ENCODE results near the gene CXorf58.
A peak's percentile ranks its signal among the peaks of the same experiment; 100 is the strongest.

Gene CXorf58

GRCh38 chrX:23919706-23920320, 12.0 kb downstream of the CXorf58 start:
- H3K4me1 ChIP-seq (ENCODE audit: control insufficient read depth in 5 of 5, insufficient read depth in 5 of 5, low read length in 5 of 5) = no peaks in the 10 kb centered on the region
- peaks cover 0 to 7% (median 3%) of the 10 kb centered on the region in 5 donors for H3K27me3 ChIP-seq (ENCODE audit: control insufficient read depth in 5 of 5, insufficient read depth in 4 of 5, low read length in 5 of 5)
- no peak overlapping the region for H3K27ac ChIP-seq (ENCODE audit: low read depth, low read length)
- H3K36me3 ChIP-seq (ENCODE audit: control insufficient read depth in 5 of 5, insufficient read depth in 5 of 5, low read length in 5 of 5) = no peaks in the 10 kb centered on the region
- H3K9me3 ChIP-seq (ENCODE audit: control insufficient read depth in 5 of 5, low read length in 5 of 5) = peaks cover 0 to 4% (median 3%) of the 10 kb centered on the region in 5 donors
- no peak overlapping the region for H3K9ac ChIP-seq (ENCODE audit: low read length in 5 of 5)
- no peak overlapping the region for H3K4me3 ChIP-seq (ENCODE audit: low read depth in 1 of 5, low read length in 5 of 5)

- H3K4me3 ChIP-seq (ENCODE audit: low read depth in 1 of 5, low read length in 5 of 5) = no peak overlapping the region
Measured at GRCh38 chrX:23926015-23926414, 18.2 kb downstream of the CXorf58 start.

GRCh38 chrX:23930894-23931604, 23.2 kb downstream of the CXorf58 start:
- no peaks in the 10 kb centered on the region for H3K4me1 ChIP-seq (ENCODE audit: control insufficient read depth in 5 of 5, insufficient read depth in 5 of 5, low read length in 5 of 5)

More at GRCh38 chrX:23926015-23926414, 18.2 kb downstream of the CXorf58 start:
- no peaks in the 10 kb centered on the region for H3K36me3 ChIP-seq (ENCODE audit: control insufficient read depth in 5 of 5, insufficient read depth in 5 of 5, low read length in 5 of 5)
- no peak overlapping the region for H3K9ac ChIP-seq (ENCODE audit: low read length in 5 of 5)
- peaks cover 0 to 6% (median 3%) of the 10 kb centered on the region in 5 donors for H3K27me3 ChIP-seq (ENCODE audit: control insufficient read depth in 5 of 5, insufficient read depth in 4 of 5, low read length in 5 of 5)
- no peaks in the 10 kb centered on the region for H3K4me1 ChIP-seq (ENCODE audit: control insufficient read depth in 5 of 5, insufficient read depth in 5 of 5, low read length in 5 of 5)
- H3K27ac ChIP-seq (ENCODE audit: low read depth, low read length) = no peak overlapping the region
- no peaks in the 10 kb centered on the region for H3K9me3 ChIP-seq (ENCODE audit: control insufficient read depth in 5 of 5, low read length in 5 of 5)

GRCh38 chrX:23932046-23932445, 24.2 kb downstream of the CXorf58 start:
- Histone ChIP-seq H3K4me1 (ENCODE audit: control insufficient read depth in 5 of 5, insufficient read depth in 5 of 5, low read length in 5 of 5) (no peaks in the 10 kb centered on the region), H3K27me3 (ENCODE audit: control insufficient read depth in 5 of 5, insufficient read depth in 4 of 5, low read length in 5 of 5) (peaks cover 0 to 4% (median 0%) of the 10 kb centered on the region in 5 donors), H3K9me3 (ENCODE audit: control insufficient read depth in 5 of 5, low read length in 5 of 5) (no peaks in the 10 kb centered on the region), H3K4me3 (ENCODE audit: low read depth in 1 of 5, low read length in 5 of 5) (no peak overlapping the region), H3K36me3 (ENCODE audit: control insufficient read depth in 5 of 5, insufficient read depth in 5 of 5, low read length in 5 of 5) (no peaks in the 10 kb centered on the region), H3K9ac (ENCODE audit: low read length in 5 of 5) (no peak overlapping the region), H3K27ac (ENCODE audit: low read depth, low read length) (no peak overlapping the region)

More at GRCh38 chrX:23930894-23931604, 23.2 kb downstream of the CXorf58 start:
- H3K4me3 ChIP-seq (ENCODE audit: low read depth in 1 of 5, low read length in 5 of 5) = no peak overlapping the region
- no peak overlapping the region for H3K27ac ChIP-seq (ENCODE audit: low read depth, low read length)
- H3K9me3 ChIP-seq (ENCODE audit: control insufficient read depth in 5 of 5, low read length in 5 of 5) = no peaks in the 10 kb centered on the region
- H3K36me3 ChIP-seq (ENCODE audit: control insufficient read depth in 5 of 5, insufficient read depth in 5 of 5, low read length in 5 of 5) = no peaks in the 10 kb centered on the region
- H3K9ac ChIP-seq (ENCODE audit: low read length in 5 of 5) = no peak overlapping the region
- peaks cover 0 to 4% (median 0%) of the 10 kb centered on the region in 5 donors for H3K27me3 ChIP-seq (ENCODE audit: control insufficient read depth in 5 of 5, insufficient read depth in 4 of 5, low read length in 5 of 5)

- Histone ChIP-seq H3K4me3 (ENCODE audit: low read depth in 1 of 5, low read length in 5 of 5) (peak overlapping the region in 2 of 5 donors; percentile 7 to 22), H3K27me3 (ENCODE audit: control insufficient read depth in 5 of 5, insufficient read depth in 4 of 5, low read length in 5 of 5) (peaks cover 0 to 4% (median 0%) of the 10 kb centered on the region in 5 donors), H3K4me1 (ENCODE audit: control insufficient read depth in 5 of 5, insufficient read depth in 5 of 5, low read length in 5 of 5) (no peaks in the 10 kb centered on the region), H3K9me3 (ENCODE audit: control insufficient read depth in 5 of 5, low read length in 5 of 5) (no peaks in the 10 kb centered on the region), H3K27ac (ENCODE audit: low read depth, low read length) (no peak overlapping the region), H3K9ac (ENCODE audit: low read length in 5 of 5) (no peak overlapping the region), H3K36me3 (ENCODE audit: control insufficient read depth in 5 of 5, insufficient read depth in 5 of 5, low read length in 5 of 5) (no peaks in the 10 kb centered on the region)
Measured at GRCh38 chrX:23935106-23935505, 27.3 kb downstream of the CXorf58 start.

- H3K9ac ChIP-seq (ENCODE audit: low read length in 5 of 5) = no peak overlapping the region
- no peaks in the 10 kb centered on the region for H3K36me3 ChIP-seq (ENCODE audit: control insufficient read depth in 5 of 5, insufficient read depth in 5 of 5, low read length in 5 of 5)
- no peaks in the 10 kb centered on the region for H3K9me3 ChIP-seq (ENCODE audit: control insufficient read depth in 5 of 5, low read length in 5 of 5)
- no peak overlapping the region for H3K27ac ChIP-seq (ENCODE audit: low read depth, low read length)
- H3K4me3 ChIP-seq (ENCODE audit: low read depth in 1 of 5, low read length in 5 of 5) = no peak overlapping the region
- H3K4me1 ChIP-seq (ENCODE audit: control insufficient read depth in 5 of 5, insufficient read depth in 5 of 5, low read length in 5 of 5) = no peaks in the 10 kb centered on the region
- peaks cover 0 to 4% (median 0%) of the 10 kb centered on the region in 5 donors for H3K27me3 ChIP-seq (ENCODE audit: control insufficient read depth in 5 of 5, insufficient read depth in 4 of 5, low read length in 5 of 5)
Measured at GRCh38 chrX:23936180-23936579, 28.4 kb downstream of the CXorf58 start.

- H3K9me3 ChIP-seq (ENCODE audit: control insufficient read depth in 5 of 5, low read length in 5 of 5) = no peaks in the 10 kb centered on the region
- H3K27ac ChIP-seq (ENCODE audit: low read depth, low read length) = no peak overlapping the region
- no peak overlapping the region for H3K4me3 ChIP-seq (ENCODE audit: low read depth in 1 of 5, low read length in 5 of 5)
- no peaks in the 10 kb centered on the region for H3K36me3 ChIP-seq (ENCODE audit: control insufficient read depth in 5 of 5, insufficient read depth in 5 of 5, low read length in 5 of 5)
- H3K27me3 ChIP-seq (ENCODE audit: control insufficient read depth in 5 of 5, insufficient read depth in 4 of 5, low read length in 5 of 5) = peaks cover 0 to 4% (median 0%) of the 10 kb centered on the region in 5 donors
- no peaks in the 10 kb centered on the region for H3K4me1 ChIP-seq (ENCODE audit: control insufficient read depth in 5 of 5, insufficient read depth in 5 of 5, low read length in 5 of 5)
- no peak overlapping the region for H3K9ac ChIP-seq (ENCODE audit: low read length in 5 of 5)
Measured at GRCh38 chrX:23937100-23937499, 29.3 kb downstream of the CXorf58 start.

GRCh38 chrX:23938690-23939089, 30.9 kb downstream of the CXorf58 start:
- no peaks in the 10 kb centered on the region for H3K4me1 ChIP-seq (ENCODE audit: control insufficient read depth in 5 of 5, insufficient read depth in 5 of 5, low read length in 5 of 5)
- peaks cover 0 to 8% (median 2%) of the 10 kb centered on the region in 5 donors for H3K27me3 ChIP-seq (ENCODE audit: control insufficient read depth in 5 of 5, insufficient read depth in 4 of 5, low read length in 5 of 5)
- no peaks in the 10 kb centered on the region for H3K36me3 ChIP-seq (ENCODE audit: control insufficient read depth in 5 of 5, insufficient read depth in 5 of 5, low read length in 5 of 5)
- H3K27ac ChIP-seq (ENCODE audit: low read depth, low read length) = no peak overlapping the region
- no peaks in the 10 kb centered on the region for H3K9me3 ChIP-seq (ENCODE audit: control insufficient read depth in 5 of 5, low read length in 5 of 5)
- no peak overlapping the region for H3K4me3 ChIP-seq (ENCODE audit: low read depth in 1 of 5, low read length in 5 of 5)
- H3K9ac ChIP-seq (ENCODE audit: low read length in 5 of 5) = no peak overlapping the region

- Histone ChIP-seq H3K4me1 (ENCODE audit: control insufficient read depth in 5 of 5, insufficient read depth in 5 of 5, low read length in 5 of 5) (no peaks in the 10 kb centered on the region), H3K27ac (ENCODE audit: low read depth, low read length) (no peak overlapping the region), H3K27me3 (ENCODE audit: control insufficient read depth in 5 of 5, insufficient read depth in 4 of 5, low read length in 5 of 5) (peaks cover 0 to 9% (median 2%) of the 10 kb centered on the region in 5 donors), H3K9ac (ENCODE audit: low read length in 5 of 5) (no peak overlapping the region), H3K4me3 (ENCODE audit: low read depth in 1 of 5, low read length in 5 of 5) (no peak overlapping the region), H3K9me3 (ENCODE audit: control insufficient read depth in 5 of 5, low read length in 5 of 5) (no peaks in the 10 kb centered on the region), H3K36me3 (ENCODE audit: control insufficient read depth in 5 of 5, insufficient read depth in 5 of 5, low read length in 5 of 5) (no peaks in the 10 kb centered on the region)
Measured at GRCh38 chrX:23939203-23939602, 31.4 kb downstream of the CXorf58 start.

- H3K4me1 ChIP-seq (ENCODE audit: control insufficient read depth in 5 of 5, insufficient read depth in 5 of 5, low read length in 5 of 5) = no peaks in the 10 kb centered on the region
Measured at GRCh38 chrX:23944234-23944633, 36.4 kb downstream of the CXorf58 start.

More at GRCh38 chrX:23944234-23944633, 36.4 kb downstream of the CXorf58 start:
- Histone ChIP-seq H3K27me3 (ENCODE audit: control insufficient read depth in 5 of 5, insufficient read depth in 4 of 5, low read length in 5 of 5) (peaks cover 2 to 21% (median 4%) of the 10 kb centered on the region in 5 donors), H3K27ac (ENCODE audit: low read depth, low read length) (no peak overlapping the region), H3K9ac (ENCODE audit: low read length in 5 of 5) (no peak overlapping the region), H3K4me3 (ENCODE audit: low read depth in 1 of 5, low read length in 5 of 5) (no peak overlapping the region), H3K36me3 (ENCODE audit: control insufficient read depth in 5 of 5, insufficient read depth in 5 of 5, low read length in 5 of 5) (no peaks in the 10 kb centered on the region), H3K9me3 (ENCODE audit: control insufficient read depth in 5 of 5, low read length in 5 of 5) (no peaks in the 10 kb centered on the region)
